Activated naive CD8-positive, alpha-beta T cell (primary cell): ENCODE measurements around the gene GPLD1.

ENCODE experiments used
- H3K27ac Mint-ChIP-seq: one replicate; pipeline ENCODE4 v1.8.0; 2021; ENCODE audit warnings: mixed read lengths
- H3K27me3 Mint-ChIP-seq: one replicate; pipeline ENCODE4 v1.8.0; 2021; ENCODE audit warnings: mixed read lengths
- H3K36me3 Mint-ChIP-seq: one replicate; pipeline ENCODE4 v1.8.0; 2021; ENCODE audit warnings: mixed read lengths
- H3K4me1 Mint-ChIP-seq: one replicate; pipeline ENCODE4 v1.8.0; 2021; ENCODE audit warnings: low read depth, mixed read lengths
- H3K4me3 Mint-ChIP-seq: one replicate; pipeline ENCODE4 v1.8.0; 2021; ENCODE audit warnings: mild to moderate bottlenecking, mixed read lengths
- H3K9me3 Mint-ChIP-seq: one replicate; pipeline ENCODE4 v1.8.0; 2021; ENCODE audit warnings: low read depth, mixed read lengths

Gene GPLD1

DNA sequence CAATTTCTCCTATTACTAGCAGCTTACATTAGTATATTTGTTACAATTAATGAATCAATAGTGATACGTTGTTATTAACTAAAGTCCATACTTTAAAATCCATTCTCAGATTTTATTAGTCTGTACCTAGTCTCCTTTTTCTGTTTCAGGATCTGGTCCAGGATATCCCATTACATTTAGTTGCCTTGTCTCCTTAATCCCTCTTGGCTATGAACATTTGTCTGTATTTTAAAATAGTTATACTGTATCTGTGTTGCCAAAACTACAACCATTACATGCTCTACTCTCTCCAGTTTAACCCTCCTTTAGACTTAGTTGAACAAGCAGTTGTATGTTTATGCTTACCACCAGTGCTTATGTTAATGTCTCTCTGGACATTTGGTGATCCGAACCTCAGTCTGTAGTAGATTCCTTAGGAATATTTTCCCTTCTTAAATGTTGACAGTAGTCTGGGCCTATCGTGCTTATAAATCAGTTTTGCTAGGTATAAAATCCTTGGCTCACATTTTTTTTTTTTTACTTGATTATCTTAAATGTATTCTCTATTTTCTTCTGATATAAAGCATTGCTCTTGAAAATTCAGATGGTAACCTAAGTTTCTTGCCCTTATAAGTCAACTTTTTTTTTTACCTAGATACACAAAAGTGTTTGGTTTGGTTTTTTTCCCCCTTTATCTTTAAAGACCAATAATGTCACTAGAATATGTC is 17.6 kb upstream of the GPLD1 start:
- peaks cover 3% of the 10 kb centered on the region for H3K4me1 Mint-ChIP-seq
- peaks cover 36% of the 10 kb centered on the region for H3K36me3 Mint-ChIP-seq
- H3K27me3 Mint-ChIP-seq: no peaks in the 10 kb centered on the region
- no peak overlapping the region for H3K27ac Mint-ChIP-seq
- H3K9me3 Mint-ChIP-seq: no peaks in the 10 kb centered on the region
- no peak overlapping the region for H3K4me3 Mint-ChIP-seq

DNA sequence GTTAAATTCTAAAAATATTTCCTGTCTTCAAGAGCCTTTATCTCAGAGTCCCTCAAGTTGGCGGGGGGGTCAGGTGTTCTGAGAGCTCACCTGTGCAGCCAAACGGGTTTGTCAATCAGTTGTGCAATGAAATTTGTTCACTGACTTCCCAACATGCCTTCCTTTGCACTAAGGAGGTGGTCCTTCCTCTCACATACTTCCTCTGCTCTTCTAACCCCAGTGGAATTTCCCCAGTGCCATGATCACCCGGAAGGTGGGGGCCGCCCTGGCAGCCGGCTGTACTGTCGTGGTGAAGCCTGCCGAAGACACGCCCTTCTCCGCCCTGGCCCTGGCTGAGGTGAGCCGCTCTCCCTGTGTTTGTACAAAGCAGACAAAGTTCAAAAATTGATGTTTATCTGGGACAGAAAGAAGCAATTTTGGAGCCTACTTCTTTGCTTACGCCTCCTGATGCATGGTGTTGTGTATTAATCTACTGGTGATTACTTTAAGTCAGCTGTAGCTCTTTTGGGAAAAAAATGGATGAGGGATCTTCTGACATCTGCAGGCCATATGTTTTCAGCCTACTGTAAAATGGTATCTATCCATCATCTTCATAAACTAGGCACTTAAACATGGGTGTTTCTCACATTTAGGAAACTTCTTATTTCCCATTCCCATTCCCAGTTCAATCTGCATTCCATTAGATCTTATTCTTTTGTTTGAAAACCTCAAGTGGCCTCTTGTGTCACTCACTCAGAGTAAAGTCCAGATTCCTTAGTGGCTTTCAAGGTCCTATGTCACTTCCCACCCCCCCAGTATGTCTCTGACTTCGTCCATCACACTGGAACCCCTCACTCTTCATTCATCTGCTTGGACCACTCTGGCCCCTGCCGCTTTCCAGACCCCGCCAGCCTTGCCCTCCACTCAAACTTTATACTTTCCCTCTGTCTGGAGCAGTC is 15.5 kb upstream of the GPLD1 start:
- H3K4me1 Mint-ChIP-seq: peaks cover 8% of the 10 kb centered on the region
- no peaks in the 10 kb centered on the region for H3K9me3 Mint-ChIP-seq
- H3K36me3 Mint-ChIP-seq: peaks cover 36% of the 10 kb centered on the region
- H3K4me3 Mint-ChIP-seq: no peak overlapping the region
- H3K27ac Mint-ChIP-seq: no peak overlapping the region
- H3K27me3 Mint-ChIP-seq: no peaks in the 10 kb centered on the region

GRCh38 chr6:24504287-24504648 is 14.9 kb upstream of the GPLD1 start:
- no peaks in the 10 kb centered on the region for H3K27me3 Mint-ChIP-seq
- H3K27ac Mint-ChIP-seq: no peak overlapping the region
- H3K9me3 Mint-ChIP-seq: no peaks in the 10 kb centered on the region
- no peak overlapping the region for H3K4me3 Mint-ChIP-seq
- H3K36me3 Mint-ChIP-seq: peaks cover 30% of the 10 kb centered on the region
- H3K4me1 Mint-ChIP-seq: peaks cover 6% of the 10 kb centered on the region

- Mint-ChIP-seq H3K36me3 (peaks cover 18% of the 10 kb centered on the region), H3K27ac (no peak overlapping the region), H3K9me3 (no peaks in the 10 kb centered on the region), H3K4me3 (no peak overlapping the region), H3K4me1 (peaks cover 13% of the 10 kb centered on the region), H3K27me3 (no peaks in the 10 kb centered on the region)
Measured at GRCh38 chr6:24501914-24502313, 12.5 kb upstream of the GPLD1 start.

GRCh38 chr6:24501374-24501773 is 12.0 kb upstream of the GPLD1 start:
- Mint-ChIP-seq H3K27ac (peak overlapping the region; percentile 34), H3K36me3 (peaks cover 17% of the 10 kb centered on the region)

GRCh38 chr6:24500683-24501082 is 11.3 kb upstream of the GPLD1 start:
- Mint-ChIP-seq H3K4me1 (peaks cover 14% of the 10 kb centered on the region), H3K27ac (no peak overlapping the region), H3K9me3 (no peaks in the 10 kb centered on the region), H3K27me3 (no peaks in the 10 kb centered on the region), H3K36me3 (peaks cover 15% of the 10 kb centered on the region), H3K4me3 (no peak overlapping the region)

More at GRCh38 chr6:24501374-24501773, 12.0 kb upstream of the GPLD1 start:
- Mint-ChIP-seq H3K9me3 (no peaks in the 10 kb centered on the region), H3K4me3 (no peak overlapping the region), H3K27me3 (no peaks in the 10 kb centered on the region), H3K4me1 (peaks cover 13% of the 10 kb centered on the region)

- Mint-ChIP-seq H3K27ac (no peak overlapping the region), H3K36me3 (peaks cover 2% of the 10 kb centered on the region), H3K9me3 (no peaks in the 10 kb centered on the region), H3K27me3 (no peaks in the 10 kb centered on the region), H3K4me1 (peaks cover 28% of the 10 kb centered on the region), H3K4me3 (no peak overlapping the region)
Measured at GRCh38 chr6:24497254-24497970, 8.0 kb upstream of the GPLD1 start.

GRCh38 chr6:24494821-24495795 is 5.7 kb upstream of the GPLD1 start, which contains the start of gene ALDH5A1:
TSS of gene ALDH5A1 (plus strand) at chr6:24494969. CDS start at chr6:24494997, 28 bp downstream.
- Mint-ChIP-seq H3K27ac (peak within 1 kb of the TSS; percentile 78), H3K9me3 (no peaks in the 10 kb centered on the region), H3K36me3 (peaks cover 2% of the 10 kb centered on the region), H3K4me3 (peak within 1 kb of the TSS; percentile 86), H3K27me3 (no peaks in the 10 kb centered on the region), H3K4me1 (peaks cover 25% of the 10 kb centered on the region)

- Mint-ChIP-seq H3K27me3 (no peaks in the 10 kb centered on the region), H3K36me3 (peaks cover 2% of the 10 kb centered on the region), H3K27ac (peak overlapping the region; percentile 68), H3K4me1 (peaks cover 23% of the 10 kb centered on the region), H3K4me3 (peak overlapping the region; percentile 86), H3K9me3 (no peaks in the 10 kb centered on the region)
Measured at GRCh38 chr6:24493945-24494820, 4.8 kb upstream of the GPLD1 start.

- Mint-ChIP-seq H3K27ac (no peak overlapping the region), H3K27me3 (no peaks in the 10 kb centered on the region), H3K4me1 (peaks cover 18% of the 10 kb centered on the region), H3K9me3 (no peaks in the 10 kb centered on the region), H3K36me3 (peaks cover 2% of the 10 kb centered on the region), H3K4me3 (no peak overlapping the region)
Measured at GRCh38 chr6:24492475-24492874, 3.1 kb upstream of the GPLD1 start.

- no peaks in the 10 kb centered on the region for H3K36me3 Mint-ChIP-seq
- no peak overlapping the region for H3K4me3 Mint-ChIP-seq
- H3K27ac Mint-ChIP-seq: no peak overlapping the region
- peaks cover 16% of the 10 kb centered on the region for H3K4me1 Mint-ChIP-seq
- no peaks in the 10 kb centered on the region for H3K9me3 Mint-ChIP-seq
- H3K27me3 Mint-ChIP-seq: no peaks in the 10 kb centered on the region
Measured at GRCh38 chr6:24490948-24491347, 1.6 kb upstream of the GPLD1 start.

DNA sequence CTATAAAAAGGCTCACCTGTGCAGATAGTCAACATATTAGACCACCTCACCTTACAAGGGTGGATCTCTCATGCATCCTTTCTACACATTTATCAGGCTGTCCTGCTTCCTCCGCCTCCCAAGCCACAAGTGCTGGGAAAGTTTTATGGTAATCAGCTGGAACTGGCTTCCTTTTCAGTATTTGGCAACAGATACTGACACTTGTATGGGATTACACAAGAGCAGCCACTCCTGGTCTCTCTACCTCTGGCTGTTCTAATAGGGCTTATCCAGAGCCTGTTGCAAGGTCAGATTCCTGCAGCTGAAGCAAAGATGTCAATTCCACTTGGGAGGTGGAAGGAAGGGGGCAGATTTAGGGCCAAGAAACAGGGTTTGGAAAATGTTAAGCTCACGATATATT is 503 bp upstream of the GPLD1 start:
- Mint-ChIP-seq H3K4me3 (no peak overlapping the region), H3K4me1 (peaks cover 12% of the 10 kb centered on the region), H3K9me3 (no peaks in the 10 kb centered on the region), H3K36me3 (no peaks in the 10 kb centered on the region), H3K27me3 (no peaks in the 10 kb centered on the region), H3K27ac (no peak overlapping the region)

- H3K36me3 Mint-ChIP-seq: no peaks in the 10 kb centered on the region
- H3K9me3 Mint-ChIP-seq: no peaks in the 10 kb centered on the region
- no peak overlapping the region for H3K27ac Mint-ChIP-seq
- no peaks in the 10 kb centered on the region for H3K4me1 Mint-ChIP-seq
- no peaks in the 10 kb centered on the region for H3K27me3 Mint-ChIP-seq
- no peak overlapping the region for H3K4me3 Mint-ChIP-seq
Measured at GRCh38 chr6:24486065-24486464, 3.3 kb downstream of the GPLD1 start.
